Testis (tissue), 2 donors: Measurements from ENCODE around the gene ETFB.

Experiments used
- POLR2A ChIP-seq: fragments of 450-650 bp; IDR thresholded peaks from one replicate; pipeline ENCODE4 v1.6.1; 2017; ENCODE audit warnings: antibody characterized with exemption, mild to moderate bottlenecking, moderate library complexity
- TF ChIP-seq, protein P1 (sequence below), 3 experiments: fragments of 450-650 bp in 2 of 3; fragments of 200-600 bp in 1 of 3; sonication (generic) in 1 of 3; IDR thresholded peaks; one replicate each; pipeline ENCODE4 v1.5.1; 2016 to 2019; ENCODE audit warnings: antibody characterized with exemption in 3 of 3, mild to moderate bottlenecking in 2 of 3, moderate library complexity in 1 of 3

- TF ChIP-seq, protein P1, sequence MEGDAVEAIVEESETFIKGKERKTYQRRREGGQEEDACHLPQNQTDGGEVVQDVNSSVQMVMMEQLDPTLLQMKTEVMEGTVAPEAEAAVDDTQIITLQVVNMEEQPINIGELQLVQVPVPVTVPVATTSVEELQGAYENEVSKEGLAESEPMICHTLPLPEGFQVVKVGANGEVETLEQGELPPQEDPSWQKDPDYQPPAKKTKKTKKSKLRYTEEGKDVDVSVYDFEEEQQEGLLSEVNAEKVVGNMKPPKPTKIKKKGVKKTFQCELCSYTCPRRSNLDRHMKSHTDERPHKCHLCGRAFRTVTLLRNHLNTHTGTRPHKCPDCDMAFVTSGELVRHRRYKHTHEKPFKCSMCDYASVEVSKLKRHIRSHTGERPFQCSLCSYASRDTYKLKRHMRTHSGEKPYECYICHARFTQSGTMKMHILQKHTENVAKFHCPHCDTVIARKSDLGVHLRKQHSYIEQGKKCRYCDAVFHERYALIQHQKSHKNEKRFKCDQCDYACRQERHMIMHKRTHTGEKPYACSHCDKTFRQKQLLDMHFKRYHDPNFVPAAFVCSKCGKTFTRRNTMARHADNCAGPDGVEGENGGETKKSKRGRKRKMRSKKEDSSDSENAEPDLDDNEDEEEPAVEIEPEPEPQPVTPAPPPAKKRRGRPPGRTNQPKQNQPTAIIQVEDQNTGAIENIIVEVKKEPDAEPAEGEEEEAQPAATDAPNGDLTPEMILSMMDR (IDR thresholded peaks at IDR 0.05), result no peak
- no peak for TF ChIP-seq POLR2A
These were observed 5.9 kb upstream of the ETFB start for GRCh38 chr19:51372021-51372648.
